HG03039 (cell line): ENCODE measurements around the gene RRAS.
"Not testable (repeated sequence)": the region's sequence is repeated elsewhere in the genome, so short reads cannot be mapped to it uniquely, and the experiment has no call there.

Source experiments
- ATAC-seq: cut with Tn5 transposase; IDR thresholded peaks from one replicate; pipeline ENCODE4 v1.9.1; 2021; ENCODE audit warnings: mild to moderate bottlenecking, moderate library complexity; ENCODE audit not compliant: unreplicated experiment

RRAS gene

DNA sequence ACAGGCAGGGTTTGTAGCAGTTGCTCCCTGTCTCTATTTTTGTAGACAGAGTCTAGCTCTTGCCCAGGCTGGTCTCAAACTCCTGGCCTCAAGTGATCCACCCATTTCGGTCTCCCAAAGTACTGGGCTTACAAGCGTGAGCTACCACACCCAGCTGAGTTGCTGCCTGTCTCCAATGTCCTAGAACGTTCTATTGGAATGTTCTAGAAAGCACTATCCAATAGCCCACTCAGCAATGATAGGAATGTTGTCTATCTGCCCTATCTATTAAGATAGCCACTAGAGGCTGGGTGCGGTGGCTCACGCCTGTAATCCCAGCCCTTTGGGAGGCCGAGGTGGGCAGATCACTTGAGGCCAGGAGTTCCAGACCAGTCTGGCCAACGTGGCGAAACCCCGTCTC is 6.7 kb downstream of the RRAS start:
- not testable (repeated sequence) for ATAC-seq

DNA sequence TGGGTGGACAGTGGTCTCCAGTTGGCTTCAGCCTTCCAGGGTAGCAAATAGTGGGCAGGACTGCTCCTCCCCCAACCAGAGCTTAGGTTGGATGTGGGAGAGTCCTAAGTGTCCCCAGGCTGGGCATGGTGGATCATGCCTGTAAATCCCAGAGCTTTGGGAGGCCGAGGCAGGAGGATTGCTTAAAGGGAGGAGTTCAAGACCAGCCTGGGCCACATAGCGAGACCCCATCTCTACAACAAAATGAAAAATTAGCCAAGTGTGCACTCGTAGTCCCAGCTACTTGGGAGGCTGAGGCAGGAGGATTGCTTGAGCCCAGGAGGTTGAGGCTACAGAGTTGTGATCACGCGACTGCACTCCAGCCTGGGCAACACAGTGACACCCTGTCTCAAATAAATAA is 7.4 kb downstream of the RRAS start:
- ATAC-seq: no peak

DNA sequence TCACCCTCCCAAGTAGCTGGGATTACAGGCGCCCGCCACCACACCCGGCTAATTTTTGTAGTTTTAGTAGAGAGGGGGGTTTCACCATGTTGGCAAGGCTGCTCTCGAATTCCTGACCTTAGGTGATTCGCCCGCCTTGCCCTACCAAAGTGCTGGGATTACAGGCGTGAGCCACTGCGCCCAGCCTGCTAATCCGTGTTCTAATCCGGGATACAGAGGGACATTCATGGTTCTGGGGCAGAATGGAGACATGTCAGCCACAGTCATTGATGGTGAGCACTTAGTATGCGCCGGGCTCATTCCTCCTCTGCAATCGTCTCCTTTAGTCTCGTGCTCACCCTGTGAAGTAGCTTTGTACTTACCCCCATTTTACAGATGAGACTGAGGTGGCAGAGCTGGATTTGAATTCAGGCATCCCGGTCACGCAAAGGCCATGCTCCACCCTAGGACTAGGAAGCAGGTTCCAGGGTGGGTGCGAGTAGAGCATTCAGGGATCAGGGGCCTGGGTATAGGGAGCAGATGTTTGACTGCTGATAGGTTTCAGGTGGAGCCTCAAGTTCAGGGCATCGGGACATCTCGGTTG is 8.2 kb downstream of the RRAS start:
- ATAC-seq: no peak

DNA sequence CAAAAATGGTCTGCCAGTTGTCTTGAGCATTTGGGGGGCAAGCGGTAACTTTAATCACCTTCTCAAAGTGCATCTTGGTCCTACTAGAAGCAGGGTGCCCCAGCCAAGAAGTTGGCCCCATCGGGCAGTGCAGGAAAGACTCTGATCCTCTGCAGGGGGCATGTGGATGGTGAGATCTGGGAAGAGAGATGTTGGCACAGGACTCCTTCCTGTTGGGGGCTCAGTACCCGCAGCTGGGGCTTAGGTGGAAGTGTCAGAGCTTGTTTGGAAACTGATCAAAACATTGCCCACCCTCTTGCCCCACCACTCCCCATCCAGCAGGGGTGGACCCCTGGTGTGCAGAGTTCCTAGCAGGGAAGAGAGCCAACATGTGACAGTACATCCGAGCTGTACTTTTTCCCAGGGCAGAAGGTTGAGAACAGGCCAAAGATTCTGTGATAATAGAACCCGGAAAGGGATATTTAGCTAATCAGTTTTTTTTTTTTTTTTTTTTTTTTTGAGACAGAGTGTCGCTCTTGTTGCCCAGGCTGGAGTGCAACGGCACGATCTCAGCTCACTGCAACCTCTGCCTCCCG is 8.8 kb downstream of the RRAS start:
- ATAC-seq: no peak

DNA sequence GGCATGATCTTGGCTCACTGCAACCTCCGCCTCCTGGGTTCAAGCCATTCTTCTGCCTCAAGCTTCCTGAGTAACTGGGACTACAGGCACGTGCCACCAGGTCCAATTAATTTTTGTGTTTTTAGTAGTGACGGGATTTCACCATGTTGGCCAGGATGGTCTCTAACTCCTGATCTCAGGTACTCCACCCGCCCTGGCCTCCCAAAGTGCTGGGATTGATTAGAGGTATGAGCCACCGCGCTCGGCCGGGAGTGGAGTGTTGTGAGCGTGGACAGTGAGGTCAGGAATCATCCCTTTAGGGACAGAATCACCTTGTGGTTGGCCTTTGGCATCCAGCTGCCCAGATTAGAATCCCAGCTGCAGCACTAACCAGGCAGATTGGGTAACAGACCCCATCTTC is 10.3 kb downstream of the RRAS start:
- no peak for ATAC-seq

DNA sequence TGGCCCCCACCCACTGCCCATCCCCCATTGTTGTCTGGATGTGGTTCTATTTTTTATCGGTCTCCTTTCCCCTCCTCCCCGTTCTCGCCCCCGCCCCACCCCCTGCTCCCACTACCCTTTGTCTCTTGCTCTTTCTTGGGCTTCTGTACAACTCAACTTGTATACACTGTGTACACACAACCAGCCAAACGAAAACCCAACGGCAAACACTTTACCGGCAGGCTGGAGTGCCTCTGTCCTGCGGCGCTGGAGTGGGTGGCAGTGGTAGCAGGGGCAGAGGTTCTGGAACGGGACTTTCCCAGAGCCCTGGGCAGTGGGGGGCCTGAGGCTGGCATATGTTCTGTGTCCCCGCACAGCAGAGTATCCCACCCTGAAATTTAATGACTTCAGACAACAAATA is 13.7 kb downstream of the RRAS start:
- no peak for ATAC-seq

DNA sequence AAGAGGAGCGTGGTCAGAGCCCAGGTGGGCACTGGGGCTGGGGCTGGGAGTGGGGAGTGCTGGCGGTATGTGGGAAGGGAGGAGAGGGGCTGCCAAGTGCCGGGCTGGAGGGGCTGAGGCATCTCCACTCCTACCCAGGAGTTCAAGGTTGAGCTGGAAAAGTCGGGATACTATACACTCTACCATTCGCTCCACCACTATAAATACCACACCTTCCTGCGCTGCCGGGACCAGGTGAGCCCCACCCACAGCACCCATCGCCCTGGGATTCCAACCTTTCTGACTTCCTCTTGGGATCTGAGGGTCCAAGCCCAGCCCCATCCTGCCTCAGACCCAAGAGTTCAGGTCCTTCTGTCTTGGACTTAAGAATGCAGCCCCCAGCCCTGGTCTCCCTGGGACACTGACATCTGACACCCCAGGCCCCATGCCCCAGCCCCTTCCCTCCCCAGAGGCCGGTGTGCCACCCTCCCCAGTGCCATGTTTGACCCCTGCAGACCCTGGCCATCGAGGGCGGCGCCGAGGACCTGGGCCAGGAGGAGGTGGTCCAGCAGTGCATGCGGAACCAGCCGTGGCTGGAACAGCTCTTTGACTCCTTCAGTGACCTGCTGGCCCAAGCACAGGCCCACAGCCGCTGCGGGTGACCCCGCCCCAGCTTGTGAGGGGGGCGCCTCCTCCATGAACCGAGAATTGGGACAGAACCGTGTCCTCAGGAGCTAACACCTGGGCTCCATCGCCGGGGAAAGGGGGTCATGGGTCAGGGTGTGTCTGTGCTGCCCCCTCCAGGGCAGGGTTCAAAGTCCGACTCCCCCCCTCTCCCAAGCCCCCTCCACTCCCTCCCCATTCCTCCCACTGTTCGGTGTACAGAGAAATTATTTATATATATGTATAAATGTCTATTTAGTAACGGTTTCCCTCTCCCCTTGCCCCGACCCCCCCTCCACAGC is 14.7 kb downstream of the RRAS start:
- no peak for ATAC-seq

DNA sequence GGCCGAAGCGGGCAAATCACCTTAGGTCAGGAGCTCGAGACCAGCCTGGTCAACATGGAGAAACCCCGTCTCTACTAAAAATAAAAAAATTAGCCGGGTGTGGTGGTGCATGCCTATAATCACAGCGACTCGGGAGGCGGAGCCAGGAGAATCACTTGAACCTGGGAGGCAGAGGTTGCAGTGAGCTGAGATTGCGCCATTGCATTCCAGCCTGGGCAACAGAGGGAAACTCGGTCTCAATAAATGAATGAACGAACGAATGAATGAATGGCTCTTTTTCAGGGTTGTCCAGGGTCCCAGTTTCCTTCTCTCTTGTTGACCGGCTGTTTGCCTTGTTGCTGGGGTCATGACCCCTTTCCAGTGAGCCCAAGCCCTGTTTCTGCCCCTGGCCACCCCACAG is 22.1 kb downstream of the RRAS start:
- not testable (repeated sequence) for ATAC-seq

DNA sequence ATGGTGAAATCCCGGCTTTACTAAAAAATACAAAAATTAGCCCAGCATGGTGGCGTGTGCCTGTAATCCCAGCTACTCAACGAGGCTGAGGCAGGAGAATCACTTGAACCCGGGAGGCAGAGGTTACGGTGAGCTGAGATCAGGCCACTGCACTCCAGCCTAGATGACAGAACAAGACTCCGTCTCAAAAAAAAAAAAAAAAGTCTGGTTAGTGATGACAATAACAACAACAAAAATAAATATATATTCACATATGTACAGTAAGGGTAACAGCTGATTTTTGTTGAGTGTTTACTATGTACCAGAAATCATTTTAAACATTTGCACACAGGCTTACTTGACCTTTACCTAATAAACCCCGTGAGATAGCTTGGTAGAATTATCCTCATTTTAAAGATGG is 23.0 kb downstream of the RRAS start:
- no peak for ATAC-seq

DNA sequence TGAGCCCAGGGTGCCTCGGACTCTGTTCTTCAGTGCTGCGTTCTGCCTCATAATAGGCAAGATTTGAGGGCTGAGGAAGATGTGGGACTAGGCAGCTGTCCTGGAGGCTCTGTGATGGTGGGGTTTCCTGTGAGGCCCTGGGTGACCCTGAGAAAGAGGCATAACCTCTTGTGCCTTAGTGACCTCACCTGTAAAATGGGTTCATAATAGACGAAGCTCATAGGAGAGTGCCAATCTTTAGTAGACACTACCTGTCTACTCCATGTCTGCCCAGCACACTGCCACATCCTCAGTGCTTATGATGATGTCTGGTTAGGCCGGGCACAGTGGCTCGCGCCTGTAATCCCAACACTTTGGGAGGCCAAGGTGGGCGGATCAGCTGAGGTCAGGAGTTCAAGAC is 23.4 kb downstream of the RRAS start:
- ATAC-seq: no peak

DNA sequence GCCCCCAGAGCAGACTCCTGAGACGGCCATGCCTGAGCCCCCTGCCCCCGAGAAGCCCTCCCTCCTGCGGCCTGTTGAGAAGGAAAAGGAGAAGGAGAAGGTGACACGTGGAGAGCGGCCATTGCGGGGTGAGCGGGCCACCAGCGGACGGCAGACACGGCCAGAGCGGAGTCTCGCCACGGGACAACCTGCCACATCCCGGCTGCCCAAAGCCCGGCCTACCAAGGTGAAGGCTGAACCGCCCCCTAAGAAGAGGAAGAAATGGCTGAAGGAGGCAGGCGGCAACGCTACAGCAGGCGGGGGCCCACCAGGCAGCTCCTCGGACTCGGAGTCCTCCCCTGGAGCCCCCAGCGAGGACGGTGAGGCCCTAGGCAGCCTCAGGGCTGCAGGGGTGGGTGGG is 24.1 kb downstream of the RRAS start:
- ATAC-seq: no peak

DNA sequence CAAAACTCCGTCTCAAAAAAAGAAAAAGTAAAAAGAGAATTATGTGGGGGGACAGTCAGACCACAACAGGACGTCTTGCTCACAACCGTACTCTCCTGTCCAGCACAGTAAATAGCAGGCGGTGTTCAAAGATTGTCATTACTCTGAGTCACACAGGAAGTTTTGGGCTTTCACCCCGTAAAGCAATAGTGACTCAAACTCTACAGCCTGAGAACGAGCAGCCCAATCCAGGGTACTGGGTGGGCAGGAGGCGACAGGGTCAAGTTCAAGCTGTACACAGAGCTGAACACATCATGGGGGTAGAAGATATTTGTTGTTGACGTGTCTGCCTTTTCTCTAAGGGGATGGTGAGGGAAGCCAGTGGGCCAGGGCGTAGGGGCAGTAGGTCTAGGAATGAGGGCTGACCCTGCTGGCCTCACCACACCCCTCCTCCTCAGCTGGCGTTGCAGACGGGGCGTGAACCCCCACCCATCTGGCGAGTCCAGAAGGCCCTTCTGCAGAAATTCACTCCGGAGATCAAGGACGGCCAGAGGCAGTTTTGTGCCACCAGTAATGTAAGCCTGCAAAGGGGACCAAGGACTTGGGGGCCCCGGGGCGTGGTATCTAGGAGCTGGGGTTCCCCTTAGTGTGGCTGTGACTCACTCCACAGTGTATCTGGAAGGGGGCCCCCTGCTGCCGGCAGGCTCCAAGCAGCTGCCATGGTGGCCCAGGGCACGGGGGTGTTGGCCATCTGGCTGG is 25.7 kb downstream of the RRAS start:
- ATAC-seq: no peak

DNA sequence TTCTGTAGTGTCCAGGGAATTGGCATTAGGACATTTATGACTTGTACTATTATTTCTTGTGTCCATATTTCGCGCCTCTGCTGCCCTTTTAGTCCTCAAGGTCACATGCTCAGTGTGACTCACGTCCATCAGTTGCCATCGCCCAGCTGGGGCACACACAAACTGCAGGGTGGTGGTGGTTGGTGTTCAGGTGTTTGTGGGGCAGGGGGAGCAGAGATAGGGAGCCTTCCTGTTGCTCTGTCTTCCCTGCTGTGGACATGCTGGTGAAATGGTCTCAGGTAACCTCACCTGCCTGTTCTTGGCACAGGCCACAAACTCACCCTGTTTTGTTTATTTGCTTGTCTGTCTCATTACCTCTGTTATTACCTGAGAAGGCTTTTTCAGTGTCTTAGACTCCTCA is 26.6 kb downstream of the RRAS start:
- no peak for ATAC-seq

DNA sequence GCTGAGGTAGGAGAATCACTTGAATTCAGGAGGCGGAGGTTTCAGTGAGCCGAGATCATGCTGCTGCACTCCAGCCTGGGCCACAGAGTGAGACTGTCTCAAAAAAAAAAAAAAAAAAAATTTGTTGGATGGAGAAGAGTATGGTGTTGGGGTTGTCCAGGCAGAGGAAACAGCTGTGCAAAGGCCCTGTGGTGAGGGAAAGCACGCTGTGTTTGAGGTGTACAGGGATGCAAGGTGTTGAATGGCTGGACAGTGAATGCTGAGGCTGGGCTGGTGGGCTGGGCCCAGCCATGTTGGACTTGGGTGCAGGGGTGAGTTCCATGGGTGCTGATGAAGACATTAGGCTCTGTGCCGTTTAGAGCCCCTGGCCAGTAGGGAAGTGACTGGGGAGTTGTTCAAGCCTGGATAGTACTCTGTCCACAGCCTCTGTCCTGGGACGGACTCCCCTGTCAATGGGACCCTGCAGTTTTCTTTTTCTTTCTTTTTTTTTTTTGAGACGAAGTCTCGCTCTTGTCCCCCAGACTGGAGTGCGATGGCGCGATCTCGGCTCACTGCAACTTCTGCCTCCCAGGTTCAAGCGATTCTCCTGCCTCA is 30.3 kb downstream of the RRAS start:
- no peak for ATAC-seq

DNA sequence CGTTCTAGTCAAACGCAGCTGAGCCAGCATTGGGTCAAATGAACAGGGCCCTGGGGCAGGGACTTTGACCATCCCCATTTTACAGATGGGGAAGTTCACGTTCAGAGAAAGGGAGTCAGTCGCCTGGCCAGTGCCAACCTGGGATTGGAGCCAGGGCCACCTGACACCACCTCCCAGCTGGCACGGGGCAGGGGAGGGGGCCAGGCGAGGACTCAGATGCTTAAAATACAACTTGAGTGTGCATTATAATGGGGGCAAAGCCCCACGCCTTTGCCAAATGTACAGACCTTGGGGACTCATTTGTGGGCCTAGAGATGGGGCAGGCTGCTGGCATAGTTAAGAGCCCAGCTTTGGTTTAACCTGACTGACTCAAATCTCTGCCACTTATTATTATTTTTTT is 34.3 kb downstream of the RRAS start:
- ATAC-seq: no peak

DNA sequence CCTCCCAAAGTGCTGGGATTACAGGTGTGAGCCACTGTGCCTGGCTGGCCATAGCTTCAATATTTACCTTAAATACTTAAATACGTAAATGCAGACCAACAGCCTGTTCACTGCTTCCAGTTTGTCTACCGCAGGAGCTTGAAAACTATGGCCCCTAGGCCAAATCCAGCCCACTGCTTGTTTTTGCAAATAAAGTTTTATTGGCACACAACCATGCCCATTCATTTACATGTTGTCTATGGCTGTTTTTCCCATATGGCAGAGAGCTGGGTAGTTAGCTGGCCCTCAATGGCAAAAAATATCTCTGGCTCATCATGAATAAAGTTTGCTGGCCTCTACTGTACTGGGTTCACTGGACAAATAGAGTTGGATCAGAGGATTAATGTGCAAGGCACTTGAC is 37.1 kb downstream of the RRAS start:
- ATAC-seq: no peak

DNA sequence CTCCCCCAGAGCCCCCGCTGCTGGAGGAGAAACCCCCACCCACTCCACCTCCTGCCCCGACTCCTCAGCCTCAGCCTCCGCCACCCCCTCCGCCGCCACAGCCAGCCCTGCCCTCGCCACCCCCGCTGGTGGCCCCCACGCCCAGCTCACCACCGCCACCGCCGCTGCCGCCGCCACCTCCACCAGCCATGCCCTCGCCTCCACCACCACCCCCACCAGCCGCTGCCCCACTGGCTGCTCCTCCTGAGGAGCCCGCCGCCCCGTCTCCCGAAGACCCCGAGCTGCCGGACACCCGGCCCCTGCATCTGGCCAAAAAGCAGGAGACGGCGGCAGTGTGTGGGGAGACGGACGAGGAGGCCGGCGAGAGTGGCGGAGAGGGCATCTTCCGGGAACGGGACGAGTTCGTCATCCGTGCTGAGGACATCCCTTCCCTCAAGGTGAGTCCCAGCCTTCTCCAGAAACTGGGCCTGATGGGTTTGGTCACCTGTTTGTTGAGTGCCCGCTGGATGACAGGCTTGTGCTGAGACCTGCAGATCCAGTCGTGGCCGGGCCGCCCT is 38.4 kb downstream of the RRAS start:
- no peak for ATAC-seq

DNA sequence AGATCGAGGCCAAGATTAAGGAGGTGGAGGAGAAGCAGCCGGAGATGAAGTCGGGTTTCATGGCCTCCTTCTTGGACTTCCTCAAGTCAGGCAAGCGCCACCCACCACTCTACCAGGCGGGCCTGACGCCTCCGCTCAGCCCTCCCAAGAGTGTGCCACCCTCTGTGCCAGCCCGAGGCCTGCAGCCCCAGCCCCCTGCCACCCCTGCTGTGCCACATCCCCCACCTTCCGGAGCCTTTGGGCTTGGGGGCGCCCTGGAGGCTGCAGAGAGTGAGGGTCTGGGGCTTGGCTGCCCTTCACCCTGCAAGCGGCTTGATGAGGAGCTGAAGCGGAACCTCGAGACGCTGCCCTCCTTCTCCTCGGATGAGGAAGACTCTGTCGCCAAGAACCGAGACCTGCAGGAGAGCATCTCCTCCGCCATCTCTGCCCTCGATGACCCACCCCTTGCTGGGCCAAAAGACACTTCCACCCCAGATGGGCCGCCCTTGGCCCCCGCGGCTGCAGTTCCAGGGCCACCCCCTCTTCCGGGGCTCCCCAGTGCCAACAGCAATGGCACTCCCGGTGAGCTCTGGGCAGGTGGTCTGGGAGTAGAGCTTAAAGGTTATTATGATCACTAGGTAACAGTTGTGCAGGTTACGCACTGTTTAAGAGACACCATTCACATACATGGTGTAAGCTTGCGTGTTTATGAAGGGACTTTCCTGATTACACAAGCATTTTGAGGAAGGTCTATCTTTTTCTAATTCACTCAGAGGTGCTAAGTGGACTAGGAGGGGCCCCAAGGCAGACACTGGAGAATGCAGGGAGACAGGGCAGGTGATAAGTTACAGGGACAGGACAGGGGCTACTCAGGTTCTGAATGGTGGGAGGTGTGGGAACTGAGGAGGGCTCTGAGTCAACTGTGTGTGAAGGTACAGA is 40.3 kb downstream of the RRAS start:
- ATAC-seq: no peak

DNA sequence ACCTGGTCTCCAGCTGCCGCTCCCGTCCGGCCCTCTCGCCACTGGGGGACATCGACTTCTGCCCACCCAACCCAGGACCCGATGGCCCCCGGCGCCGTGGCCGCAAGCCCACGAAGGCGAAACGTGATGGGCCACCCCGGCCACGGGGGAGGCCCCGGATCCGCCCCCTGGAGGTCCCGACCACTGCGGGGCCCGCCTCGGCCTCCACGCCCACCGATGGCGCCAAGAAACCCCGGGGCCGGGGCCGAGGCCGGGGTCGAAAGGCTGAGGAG is 42.3 kb downstream of the RRAS start:
- ATAC-seq: no peak
